T-cell (primary cell): Measurements from ENCODE around the gene ANTKMT. TPM values are rescaled to one million over a fixed set of nuclear protein-coding genes. Genes with fewer than 3 reads are reported as not detected.

Experiments used
- ATAC-seq, 4 experiments: fragments of 200-7000 bp in 3 of 4; fragments of 150-1000 bp in 1 of 4; cut with Tn5 transposase; replicated peaks in 1 of 4; 1 replicate in 3 of 4; 2 replicates in 1 of 4; pipeline ENCODE4 v1.10.0; 2021; ENCODE audit warnings: moderate library complexity in 3 of 4, mild to moderate bottlenecking in 2 of 4, moderate number of reproducible peaks in 1 of 4
- CTCF ChIA-PET, 2 donors: fragments of 300-600 bp; sonication (Branson Sonifier 250); formaldehyde crosslinking; loops; one replicate each; lab custom pipeline; 2022; ENCODE audit warnings: antibody characterized with exemption in 2 of 2; lab: Charles Lee
- POLR2A ChIA-PET, 2 donors: fragments of 300-600 bp; sonication (Branson Sonifier 250); formaldehyde crosslinking; loops; one replicate each; lab custom pipeline; 2022; ENCODE audit warnings: antibody characterized with exemption in 2 of 2; lab: Charles Lee
- DNase-seq, 35 experiments: peaks; one replicate each; pipeline versions ENCODE4 v3.0.0 to v3.0.0-alpha.2; 2013 to 2023
- H3K27ac ChIP-seq: one replicate; pipeline ENCODE4 v1.5.1; 2013; ENCODE audit warnings: low read length
- H3K27me3 ChIP-seq, 2 experiments: replicated peaks in 1 of 2; 1 replicate in 1 of 2; 2 replicates in 1 of 2; pipeline versions ENCODE4 v1.6.1 to v1.7.0; 2013; ENCODE audit warnings: low read length in 1 of 2, mixed read lengths in 1 of 2; ENCODE audit not compliant: control insufficient read depth in 2 of 2, insufficient read depth in 2 of 2; ENCODE audit errors: extremely low read depth in 1 of 2
- H3K36me3 ChIP-seq, 2 donors: 1 replicate in 1 of 2; 2 replicates in 1 of 2; pipeline versions ENCODE4 v1.6.1 to v1.7.0; 2013; ENCODE audit warnings: low read length in 1 of 2; ENCODE audit not compliant: control insufficient read depth in 2 of 2, insufficient read depth in 1 of 2; ENCODE audit errors: extremely low read depth in 1 of 2
- H3K4me1 ChIP-seq, 2 experiments: 1 replicate in 1 of 2; 2 replicates in 1 of 2; pipeline versions ENCODE4 v1.6.1 to v1.7.0; 2013; ENCODE audit warnings: low read length in 2 of 2, mixed read lengths in 1 of 2; ENCODE audit not compliant: insufficient read depth in 2 of 2, control insufficient read depth in 1 of 2; ENCODE audit errors: extremely low read depth in 1 of 2
- H3K4me3 ChIP-seq, 2 donors: 1 replicate in 1 of 2; 2 replicates in 1 of 2; pipeline versions ENCODE4 v1.5.1 to v1.7.0; 2013; ENCODE audit warnings: mild to moderate bottlenecking in 2 of 2, low read length in 1 of 2, moderate library complexity in 1 of 2; ENCODE audit not compliant: control insufficient read depth in 1 of 2; ENCODE audit errors: extremely low read depth in 1 of 2
- H3K9me3 ChIP-seq: 2 replicates; pipeline ENCODE4 v1.7.0; 2013
- H3K27ac Mint-ChIP-seq, 2 donors: one replicate each; pipeline ENCODE4 v1.8.0; 2020 to 2021; ENCODE audit warnings: mild to moderate bottlenecking in 2 of 2, mixed read lengths in 2 of 2
- H3K27me3 Mint-ChIP-seq, 2 donors: one replicate each; pipeline ENCODE4 v1.8.0; 2021 to 2022; ENCODE audit warnings: mixed read lengths in 2 of 2
- H3K36me3 Mint-ChIP-seq: one replicate; pipeline ENCODE4 v1.8.0; 2021; ENCODE audit warnings: mixed read lengths
- H3K4me1 Mint-ChIP-seq, 3 donors: one replicate each; pipeline ENCODE4 v1.8.0; 2020 to 2022; ENCODE audit warnings: mixed read lengths in 3 of 3, mild to moderate bottlenecking in 1 of 3
- H3K4me3 Mint-ChIP-seq, 3 donors: one replicate each; pipeline ENCODE4 v1.8.0; 2020 to 2022; ENCODE audit warnings: mild to moderate bottlenecking in 3 of 3, mixed read lengths in 3 of 3, moderate library complexity in 3 of 3
- H3K9me3 Mint-ChIP-seq, 3 donors: one replicate each; pipeline ENCODE4 v1.8.0; 2020 to 2022; ENCODE audit warnings: mixed read lengths in 3 of 3
- WGBS: methylation state at CpG from one replicate; pipeline ENCODE4 v1.1.5; 2013; ENCODE audit warnings: missing lambda C conversion rate; ENCODE audit not compliant: insufficient coverage; 5-methylcytosine and 5-hydroxymethylcytosine counted together
- total RNA-seq, 35 experiments: library from RNA in 6 of 35; stranded (reverse) in 6 of 35; fragments of 120-200 nt in 1 of 35; gene quantifications; one replicate each; pipeline versions ENCODE4 v1.2.1 to v1.2.4 and lab custom pipeline; 2013 to 2026

Gene ANTKMT
- total RNA-seq, 5 donors from 2014 or later (not counting 1 experiment from before 2014, with no cell fraction given), result 22.9 to 38.8 (median 27.2) TPM

DNA sequence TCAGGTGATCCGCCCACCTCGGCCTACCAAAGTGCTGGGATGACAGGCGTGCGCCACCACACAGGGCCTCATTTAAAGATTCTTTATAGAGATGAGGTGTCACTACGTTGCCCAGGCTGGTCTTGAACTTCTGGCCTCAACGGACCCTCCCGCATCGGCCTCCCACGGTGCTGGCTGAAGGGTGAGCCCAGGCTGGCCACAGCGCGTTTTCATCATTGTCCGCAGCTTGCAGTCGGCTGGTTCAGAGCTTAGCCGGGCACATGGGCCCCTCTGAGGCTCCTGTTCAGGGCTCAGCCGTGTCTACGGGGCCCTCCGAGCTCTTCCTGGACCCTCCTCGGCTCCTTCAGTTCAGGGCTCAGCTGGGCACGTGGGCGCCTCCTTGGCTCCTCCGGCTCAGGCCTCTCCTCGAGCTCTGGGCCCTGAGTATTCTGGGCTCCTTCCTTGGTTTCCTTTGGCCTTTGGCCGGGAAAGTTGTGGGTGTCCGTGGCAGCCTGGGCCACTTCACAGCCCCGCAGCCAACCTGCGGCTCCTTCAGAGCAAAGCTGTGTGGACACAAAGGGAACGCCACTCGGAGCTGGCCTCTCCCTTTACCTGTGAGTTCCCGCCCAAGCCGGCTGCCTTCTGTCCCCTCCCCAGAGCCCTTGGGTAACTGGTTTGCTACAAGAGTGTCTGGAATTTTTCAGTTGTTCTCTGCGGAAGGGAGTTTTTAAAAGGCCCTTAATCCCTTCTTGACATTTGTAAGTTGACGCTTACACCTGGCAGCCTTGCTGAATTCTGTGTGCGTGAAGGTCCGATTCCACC is 38.4 kb downstream of the ANTKMT start:
- peaks cover 0 to 4% of the 10 kb centered on the region in 2 experiments for H3K4me1 ChIP-seq
- Mint-ChIP-seq H3K36me3 (no peaks in the 10 kb centered on the region), H3K9me3 (peaks cover 0 to 3% (median 0%) of the 10 kb centered on the region in 3 donors), H3K4me3 (no peak overlapping the region), H3K4me1 (peaks cover 2 to 6% (median 3%) of the 10 kb centered on the region in 3 donors), H3K27ac (no peak overlapping the region), H3K27me3 (peaks cover 8 to 10% of the 10 kb centered on the region in 2 donors)
- DNase-seq (no peak), ATAC-seq (no peak)
- no peak overlapping the region for H3K27ac ChIP-seq
- H3K9me3 ChIP-seq, result no peaks in the 10 kb centered on the region
- 92% methylated on average over 28 of the region's 34 CpGs for WGBS
- POLR2A ChIA-PET, result no interaction called here
- H3K27me3 ChIP-seq, result peaks cover 0 to 35% of the 10 kb centered on the region in 2 experiments
- CTCF ChIA-PET, result no interaction called here
- H3K36me3 ChIP-seq, result no peaks in the 10 kb centered on the region
- no peak overlapping the region for H3K4me3 ChIP-seq

GRCh38 chr16:760065-760464 is 39.1 kb downstream of the ANTKMT start:
- Mint-ChIP-seq H3K4me3 (no peak overlapping the region), H3K36me3 (no peaks in the 10 kb centered on the region), H3K27me3 (peaks cover 8 to 10% of the 10 kb centered on the region in 2 donors), H3K9me3 (peaks cover 0 to 3% (median 0%) of the 10 kb centered on the region in 3 donors), H3K27ac (no peak overlapping the region), H3K4me1 (peaks cover 0 to 6% (median 0%) of the 10 kb centered on the region in 3 donors)
- no peak for ATAC-seq
- POLR2A ChIA-PET, result no interaction called here
- no peak for DNase-seq
- CTCF ChIA-PET, result no interaction called here
- H3K27ac ChIP-seq, result no peak overlapping the region
- H3K27me3 ChIP-seq, result peaks cover 0 to 37% of the 10 kb centered on the region in 2 experiments
- no peaks in the 10 kb centered on the region for H3K36me3 ChIP-seq
- H3K4me3 ChIP-seq, result no peak overlapping the region
- no peaks in the 10 kb centered on the region for H3K9me3 ChIP-seq
- H3K4me1 ChIP-seq, result no peaks in the 10 kb centered on the region
- 90% methylated on average over 11 of the region's 15 CpGs for WGBS

DNA sequence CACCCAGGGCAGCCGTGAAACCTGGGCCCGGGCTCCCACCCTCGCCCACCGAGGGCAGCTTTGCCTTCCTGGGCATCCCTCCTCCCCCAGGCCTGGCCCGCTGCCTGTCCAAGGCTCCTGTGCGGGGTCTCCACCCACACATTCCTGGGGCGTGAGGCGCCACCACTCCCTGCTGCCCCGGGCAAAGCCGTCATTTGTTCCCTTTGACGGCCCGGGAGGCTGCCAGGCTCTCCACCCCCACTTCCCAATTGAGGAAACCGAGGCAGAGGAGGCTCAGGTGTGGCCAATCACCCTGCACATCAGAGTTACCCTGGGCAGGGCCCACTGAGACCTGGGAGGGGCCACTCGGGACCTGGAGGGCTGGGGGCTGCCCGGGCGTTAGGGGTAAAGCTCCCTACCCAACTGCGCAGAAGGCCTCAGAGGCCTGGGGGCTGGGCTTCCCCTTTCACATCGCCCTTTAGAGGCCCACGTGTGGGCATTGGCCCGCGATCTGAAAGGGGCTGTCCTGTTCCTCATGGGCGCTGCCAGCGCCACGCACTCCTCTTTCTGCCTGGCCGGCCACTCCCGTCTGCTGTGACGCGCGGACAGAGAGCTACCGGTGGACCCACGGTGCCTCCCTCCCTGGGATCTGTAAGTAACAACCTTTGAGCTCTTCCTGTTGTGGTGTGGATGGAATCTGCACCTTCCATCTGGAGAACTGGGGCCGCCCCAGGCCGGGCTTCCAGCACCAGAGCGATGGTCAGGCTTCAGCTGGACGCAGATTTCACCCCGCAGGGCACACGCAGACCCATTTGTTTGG is 39.8 kb downstream of the ANTKMT start, which contains the start of gene MSLN:
MSLN (plus strand) TSS at position 190 of the 799 bp plus-strand sequence. CDS start 1,947 bp downstream, outside the sequence.
- no peak within 1 kb of the TSS for H3K27ac Mint-ChIP-seq
- no peak within 1 kb of the TSS for H3K4me3 ChIP-seq
- no peaks in the 10 kb centered on the region for H3K4me1 ChIP-seq
- CTCF ChIA-PET, result no interaction called here
- H3K4me1 Mint-ChIP-seq, result peaks cover 0 to 6% (median 0%) of the 10 kb centered on the region in 3 donors
- ATAC-seq (no peak), DNase-seq (no peak)
- H3K27me3 Mint-ChIP-seq, result peaks cover 8 to 10% of the 10 kb centered on the region in 2 donors
- no peaks in the 10 kb centered on the region for H3K36me3 ChIP-seq
- H3K9me3 ChIP-seq, result no peaks in the 10 kb centered on the region
- peaks cover 0 to 35% of the 10 kb centered on the region in 2 experiments for H3K27me3 ChIP-seq
- H3K9me3 Mint-ChIP-seq, result peaks cover 0 to 3% (median 0%) of the 10 kb centered on the region in 3 donors
- WGBS, result 83% methylated on average over 36 of the region's 37 CpGs
- H3K27ac ChIP-seq, result no peak within 1 kb of the TSS
- no peak within 1 kb of the TSS for H3K4me3 Mint-ChIP-seq
- no peaks in the 10 kb centered on the region for H3K36me3 Mint-ChIP-seq
- POLR2A ChIA-PET, result no interaction called here

DNA sequence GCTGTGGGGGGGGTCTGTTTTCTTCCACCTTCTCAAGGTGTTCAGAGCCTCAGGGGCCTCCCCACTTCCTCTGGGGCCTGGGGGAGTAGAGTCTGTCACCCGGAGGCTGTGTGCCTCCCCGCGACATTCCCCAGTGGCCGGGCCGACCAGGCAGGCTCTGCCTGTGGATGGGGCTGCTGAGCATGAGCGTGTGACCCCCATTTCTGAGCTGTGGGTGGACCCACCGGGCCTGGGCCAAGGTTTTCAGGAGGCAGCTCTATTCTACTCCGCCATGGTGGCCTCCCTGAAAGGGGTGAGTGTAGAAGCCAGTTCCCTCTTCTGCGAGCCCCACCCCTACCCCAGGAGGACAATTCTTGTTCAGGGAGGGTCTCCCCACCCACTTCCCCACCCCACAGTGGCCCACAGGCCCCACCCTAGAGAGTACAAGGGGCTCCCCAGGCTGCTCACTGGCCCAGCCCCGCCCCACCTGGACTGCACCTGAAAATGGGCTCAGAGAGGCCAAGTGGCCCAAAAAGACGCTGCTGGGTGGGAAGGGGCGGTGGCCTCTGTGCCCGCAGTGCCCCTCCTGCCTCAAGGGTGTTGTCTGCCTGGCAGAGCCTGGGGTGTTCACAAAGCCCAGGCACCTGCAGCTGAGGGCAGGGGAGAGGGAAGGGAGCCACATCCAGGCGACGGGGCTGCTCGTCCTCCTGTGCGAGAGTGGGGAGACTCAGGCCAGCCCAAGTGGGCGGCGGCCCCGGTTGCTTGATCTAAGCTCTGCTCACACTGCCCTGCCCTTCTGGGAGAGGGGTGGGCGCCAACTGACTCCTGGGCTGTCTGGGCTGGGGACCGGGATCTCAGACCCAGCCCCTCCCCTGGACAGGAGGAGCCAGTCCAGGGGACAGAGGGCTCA is 40.9 kb downstream of the ANTKMT start:
- H3K36me3 Mint-ChIP-seq, result no peaks in the 10 kb centered on the region
- ATAC-seq, result no peak
- H3K9me3 Mint-ChIP-seq, result no peaks in the 10 kb centered on the region
- WGBS, result 81% methylated on average over 14 of the region's 22 CpGs
- CTCF ChIA-PET, result no interaction called here
- no peak for DNase-seq
- Histone ChIP-seq H3K27ac (no peak overlapping the region), H3K27me3 (peaks cover 0 to 37% of the 10 kb centered on the region in 2 experiments), H3K36me3 (no peaks in the 10 kb centered on the region), H3K4me1 (no peaks in the 10 kb centered on the region), H3K4me3 (no peak overlapping the region), H3K9me3 (no peaks in the 10 kb centered on the region)
- H3K27ac Mint-ChIP-seq, result no peak overlapping the region
- no peak overlapping the region for H3K4me3 Mint-ChIP-seq
- H3K27me3 Mint-ChIP-seq, result peaks cover 4 to 5% of the 10 kb centered on the region in 2 donors
- POLR2A ChIA-PET, result no interaction called here
- H3K4me1 Mint-ChIP-seq, result peaks cover 0 to 6% (median 0%) of the 10 kb centered on the region in 3 donors

DNA sequence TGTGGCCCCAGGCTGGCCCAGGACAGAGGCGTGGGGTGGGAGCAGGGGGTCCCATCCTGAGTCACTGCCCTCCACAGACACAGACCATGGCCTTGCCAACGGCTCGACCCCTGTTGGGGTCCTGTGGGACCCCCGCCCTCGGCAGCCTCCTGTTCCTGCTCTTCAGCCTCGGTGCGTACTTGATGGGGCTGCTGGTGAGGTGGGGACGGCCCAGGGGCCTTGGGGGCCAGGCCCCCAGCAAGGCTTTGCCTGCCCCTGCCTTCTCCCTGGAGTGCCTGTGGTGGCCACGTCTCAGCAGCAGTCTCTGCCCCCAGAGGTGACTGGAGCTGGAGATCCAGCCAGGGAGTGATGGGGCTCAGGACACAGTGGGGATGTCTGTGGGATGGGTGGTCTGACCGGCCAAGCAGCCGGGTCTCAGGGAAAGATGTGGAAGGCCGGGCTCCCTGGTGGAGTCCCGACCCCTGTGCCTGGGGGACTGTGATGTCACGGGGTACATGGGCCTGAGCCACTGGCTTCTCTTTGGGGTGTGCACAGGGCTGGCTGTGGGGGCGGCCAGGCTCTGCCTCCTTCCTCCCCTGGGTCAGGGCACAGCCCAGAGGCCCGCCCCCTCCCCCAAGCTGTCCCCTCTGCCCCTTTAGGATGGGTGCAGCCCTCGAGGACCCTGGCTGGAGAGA is 41.8 kb downstream of the ANTKMT start:
- Histone ChIP-seq H3K9me3 (no peaks in the 10 kb centered on the region), H3K4me3 (no peak overlapping the region), H3K27me3 (peaks cover 0 to 35% of the 10 kb centered on the region in 2 experiments), H3K4me1 (no peaks in the 10 kb centered on the region), H3K27ac (no peak overlapping the region), H3K36me3 (no peaks in the 10 kb centered on the region)
- Mint-ChIP-seq H3K4me3 (no peak overlapping the region), H3K27ac (no peak overlapping the region), H3K4me1 (peaks cover 0 to 3% (median 0%) of the 10 kb centered on the region in 3 donors), H3K27me3 (peaks cover 2% of the 10 kb centered on the region in 2 donors), H3K9me3 (no peaks in the 10 kb centered on the region), H3K36me3 (no peaks in the 10 kb centered on the region)
- DNase-seq (no peak), ATAC-seq (no peak)
- WGBS, result 85% methylated on average over 14 of the region's 17 CpGs
- ChIA-PET POLR2A (no interaction called here), CTCF (no interaction called here)
